Measurements from ENCODE around the gene SIGLEC11. TPM values are rescaled to one million over a fixed set of nuclear protein-coding genes. Genes with fewer than 3 reads are reported as not detected.

SIGLEC11 gene
- total and polyA plus RNA-seq, 4 donors: 0.49 to 8.9 (median 3.3) TPM

- Histone ChIP-seq H3K36me3 (ENCODE audit: control insufficient read depth in 4 of 4, insufficient read depth in 3 of 4, low read depth in 1 of 4, low read length in 3 of 4) (peaks cover 10 to 55% (median 41%) of the 10 kb centered on the region in 4 donors), H3K4me3 (ENCODE audit: low read depth in 1 of 3, low read length in 3 of 3) (no peak overlapping the region), H3K4me1 (ENCODE audit: control insufficient read depth in 4 of 4, insufficient read depth in 4 of 4, low read length in 3 of 4) (no peaks in the 10 kb centered on the region), H3K27ac (ENCODE audit: low read depth in 1 of 2, low read length in 2 of 2) (no peak overlapping the region), H3K9ac (ENCODE audit: low read depth in 1 of 2, low read length in 2 of 2) (no peak overlapping the region), H3K27me3 (ENCODE audit: control insufficient read depth in 4 of 4, insufficient read depth in 4 of 4, low read length in 3 of 4) (no peaks in the 10 kb centered on the region), H3K9me3 (ENCODE audit: control insufficient read depth in 4 of 4, low read length in 3 of 4) (no peaks in the 10 kb centered on the region)
- WGBS: 95% methylated on average over 10 of the region's 10 CpGs
- TF ChIP-seq SP1 (IDR thresholded peaks at IDR 0.05): no peak
- TF ChIP-seq TAF1 (conservative IDR thresholded peaks at IDR 0.05): no peak
- no peak for TF ChIP-seq EGR1 (IDR thresholded peaks at IDR 0.05; ENCODE audit: low read depth in 2 of 2)
- no peak for TF ChIP-seq NR2F2 (IDR thresholded peaks at IDR 0.05)
- TF ChIP-seq ATF3 (IDR thresholded peaks at IDR 0.05): no peak
- no peak for TF ChIP-seq CTCF (IDR thresholded peaks at IDR 0.05; ENCODE audit: low read depth, low read length, missing input control)
- no peak for DNase-seq (ENCODE audit: low spot score)
Observed at GRCh38 chr19:49986354-49986753, 25.4 kb upstream of the SIGLEC11 start.

GRCh38 chr19:49985871-49986270, 24.9 kb upstream of the SIGLEC11 start:
- 67% methylated on average over 3 of the region's 3 CpGs for WGBS
- Histone ChIP-seq H3K27ac (ENCODE audit: low read depth in 1 of 2, low read length in 2 of 2) (no peak overlapping the region), H3K27me3 (ENCODE audit: control insufficient read depth in 4 of 4, insufficient read depth in 4 of 4, low read length in 3 of 4) (no peaks in the 10 kb centered on the region), H3K4me3 (ENCODE audit: low read depth in 1 of 3, low read length in 3 of 3) (no peak overlapping the region), H3K9ac (ENCODE audit: low read depth in 1 of 2, low read length in 2 of 2) (no peak overlapping the region), H3K9me3 (ENCODE audit: control insufficient read depth in 4 of 4, low read length in 3 of 4) (no peaks in the 10 kb centered on the region), H3K36me3 (ENCODE audit: control insufficient read depth in 4 of 4, insufficient read depth in 3 of 4, low read depth in 1 of 4, low read length in 3 of 4) (peaks cover 6 to 50% (median 36%) of the 10 kb centered on the region in 4 donors), H3K4me1 (ENCODE audit: control insufficient read depth in 4 of 4, insufficient read depth in 4 of 4, low read length in 3 of 4) (no peaks in the 10 kb centered on the region)
- TF ChIP-seq RXRA (IDR thresholded peaks at IDR 0.05): no peak
- TF ChIP-seq SP1 (IDR thresholded peaks at IDR 0.05): no peak
- no peak for TF ChIP-seq YY1 (IDR thresholded peaks at IDR 0.05)
- no peak for TF ChIP-seq ATF3 (IDR thresholded peaks at IDR 0.05)
- TF ChIP-seq EGR1 (IDR thresholded peaks at IDR 0.05; ENCODE audit: low read depth in 2 of 2): no peak
- no peak for TF ChIP-seq RAD21 (IDR thresholded peaks at IDR 0.05)
- no peak for TF ChIP-seq GABPA (IDR thresholded peaks at IDR 0.05 in 1 of 2, conservative IDR thresholded peaks at IDR 0.05 in 1 of 2)
- no peak for TF ChIP-seq REST (IDR thresholded peaks at IDR 0.05)
- TF ChIP-seq CTCF (IDR thresholded peaks at IDR 0.05; ENCODE audit: low read depth, low read length, missing input control): no peak
- TF ChIP-seq JUND (IDR thresholded peaks at IDR 0.05): no peak
- no peak for TF ChIP-seq HNF4A (conservative IDR thresholded peaks at IDR 0.05)
- TF ChIP-seq FOXA1 (IDR thresholded peaks at IDR 0.05): no peak
- TF ChIP-seq NR2F2 (IDR thresholded peaks at IDR 0.05): no peak
- no peak for DNase-seq (ENCODE audit: low spot score)

Measured in liver (tissue), 9 donors.